Nephron progenitor cell (in vitro differentiated cells): ENCODE measurements around the gene QRFPR.

Source experiments
- DNase-seq: peaks from one replicate; pipeline ENCODE4 v3.0.0; 2021
- H3K27ac Mint-ChIP-seq: 2 replicates; pipeline ENCODE4 v1.8.0; 2021; ENCODE audit warnings: mild to moderate bottlenecking, moderate library complexity, mixed read lengths
- H3K27me3 Mint-ChIP-seq: 2 replicates; pipeline ENCODE4 v1.8.0; 2021; ENCODE audit warnings: mild to moderate bottlenecking, low read depth, mixed read lengths; ENCODE audit not compliant: poor library complexity
- H3K36me3 Mint-ChIP-seq: 2 replicates; pipeline ENCODE4 v1.8.0; 2021; ENCODE audit warnings: low read depth, mixed read lengths
- H3K4me1 Mint-ChIP-seq: 2 replicates; pipeline ENCODE4 v1.8.0; 2021; ENCODE audit warnings: mixed read lengths
- H3K4me3 Mint-ChIP-seq: 2 replicates; pipeline ENCODE4 v1.8.0; 2021; ENCODE audit warnings: mild to moderate bottlenecking, moderate library complexity, mixed read lengths
- H3K9me3 Mint-ChIP-seq: 2 replicates; pipeline ENCODE4 v1.8.0; 2021; ENCODE audit warnings: mild to moderate bottlenecking, moderate library complexity, mixed read lengths
- CTCF ChIP-seq: fragments of 200-600 bp; sonication (generic); IDR thresholded peaks from 2 replicates; pipeline ENCODE4 v1.5.0; 2021; ENCODE audit warnings: antibody characterized with exemption

Gene QRFPR

GRCh38 chr4:121304893-121305292, 75.9 kb downstream of the QRFPR start:
- TF ChIP-seq CTCF: no peak
- no peak for DNase-seq
- Mint-ChIP-seq H3K4me1 (no peaks in the 10 kb centered on the region), H3K36me3 (no peaks in the 10 kb centered on the region), H3K27ac (no peak overlapping the region), H3K27me3 (peaks cover 6% of the 10 kb centered on the region), H3K4me3 (no peak overlapping the region), H3K9me3 (no peaks in the 10 kb centered on the region)

- Mint-ChIP-seq H3K4me1 (no peaks in the 10 kb centered on the region), H3K27ac (no peak overlapping the region), H3K27me3 (peaks cover 17% of the 10 kb centered on the region), H3K9me3 (no peaks in the 10 kb centered on the region), H3K36me3 (no peaks in the 10 kb centered on the region), H3K4me3 (no peak overlapping the region)
- no peak for TF ChIP-seq CTCF
- DNase-seq: no peak
Observed at GRCh38 chr4:121299367-121299766, 81.5 kb downstream of the QRFPR start.

GRCh38 chr4:121283319-121283718, 97.5 kb downstream of the QRFPR start:
- no peak overlapping the region for H3K4me3 Mint-ChIP-seq
- no peak for TF ChIP-seq CTCF
- no peaks in the 10 kb centered on the region for H3K27me3 Mint-ChIP-seq
- H3K9me3 Mint-ChIP-seq: peaks cover 32% of the 10 kb centered on the region
- H3K27ac Mint-ChIP-seq: no peak overlapping the region
- DNase-seq: no peak
- H3K4me1 Mint-ChIP-seq: no peaks in the 10 kb centered on the region
- peaks cover 7% of the 10 kb centered on the region for H3K36me3 Mint-ChIP-seq

DNA sequence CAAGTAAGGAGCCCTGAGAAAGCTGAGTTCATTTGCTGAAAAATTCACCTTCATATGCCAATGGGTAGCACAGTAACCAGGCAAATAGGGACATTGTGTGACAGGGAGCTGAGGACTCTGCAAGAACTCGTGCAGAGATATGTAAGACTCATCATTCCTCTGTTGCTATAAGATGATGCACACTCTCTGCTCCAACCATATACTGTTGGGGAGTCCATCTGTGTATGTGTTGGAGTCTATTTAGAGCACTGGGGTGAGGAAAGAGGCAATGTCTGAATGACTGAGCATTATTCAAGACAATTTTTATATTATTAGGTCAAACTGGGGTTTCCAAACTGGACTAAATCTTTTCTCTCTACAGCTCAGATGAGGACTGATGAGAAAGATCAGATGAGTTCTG, 100.4 kb downstream of the QRFPR start:
- Mint-ChIP-seq H3K36me3 (no peaks in the 10 kb centered on the region), H3K4me3 (no peak overlapping the region), H3K4me1 (no peaks in the 10 kb centered on the region), H3K27ac (no peak overlapping the region), H3K27me3 (no peaks in the 10 kb centered on the region), H3K9me3 (peaks cover 7% of the 10 kb centered on the region)
- no peak for DNase-seq
- TF ChIP-seq CTCF: no peak

DNA sequence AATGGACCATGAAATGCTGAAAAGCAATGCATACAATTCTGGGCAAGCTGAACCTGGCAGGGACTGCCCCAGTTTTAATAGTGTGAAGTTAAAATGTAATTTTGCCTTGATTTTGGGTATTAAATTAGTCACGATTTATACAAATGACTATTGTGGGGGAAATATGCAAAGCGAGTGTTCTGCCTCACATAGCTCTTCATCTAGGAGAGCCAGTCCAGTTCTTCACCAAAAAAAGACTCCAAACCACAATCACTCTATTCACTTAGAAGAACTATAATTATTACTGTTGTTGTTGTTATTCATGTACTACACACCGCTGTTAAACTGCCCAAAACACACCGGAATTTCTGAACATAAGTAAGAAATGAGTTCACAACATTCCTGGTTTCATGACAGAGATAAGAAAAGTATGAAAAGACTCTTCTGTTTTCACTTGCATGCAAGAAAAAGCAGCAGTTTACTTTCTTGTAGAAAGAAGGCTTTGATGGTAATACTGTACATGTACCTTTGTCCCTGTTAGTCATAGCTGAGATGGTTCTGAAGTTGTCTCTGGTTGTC, 101.9 kb downstream of the QRFPR start:
- Mint-ChIP-seq H3K9me3 (no peaks in the 10 kb centered on the region), H3K4me3 (no peak overlapping the region), H3K27ac (no peak overlapping the region), H3K27me3 (no peaks in the 10 kb centered on the region), H3K36me3 (no peaks in the 10 kb centered on the region), H3K4me1 (no peaks in the 10 kb centered on the region)
- DNase-seq: no peak
- no peak for TF ChIP-seq CTCF
